Activated CD8-positive, alpha-beta T cell treated with anti-CD3 and anti-CD28 coated beads for 36 hours (primary cell): Measurements from ENCODE around the gene SOX2. TPM values are rescaled to one million over a fixed set of nuclear protein-coding genes. Genes with fewer than 3 reads are reported as not detected.
"Not testable (repeated sequence)": the region's sequence is repeated elsewhere in the genome, so short reads cannot be mapped to it uniquely, and the experiment has no call there.

Experiments
- ATAC-seq: fragments of 200-7000 bp; cut with Tn5 transposase; one replicate; pipeline ENCODE4 v1.10.0; 2021; ENCODE audit warnings: mild to moderate bottlenecking, moderate library complexity
- CTCF ChIA-PET: fragments of 350-600 bp; sonication (Branson Sonifier 250); formaldehyde crosslinking; loops from one replicate; lab custom pipeline; 2021; ENCODE audit warnings: antibody characterized with exemption; lab: Charles Lee
- POLR2A ChIA-PET: fragments of 350-600 bp; sonication (Branson Sonifier 250); formaldehyde crosslinking; loops from one replicate; lab custom pipeline; 2021; ENCODE audit warnings: antibody characterized with exemption; lab: Charles Lee
- DNase-seq: peaks from one replicate; pipeline ENCODE4 v3.0.0-alpha.2; 2020
- H3K27ac Mint-ChIP-seq: one replicate; pipeline ENCODE4 v1.8.0; 2021; ENCODE audit warnings: mild to moderate bottlenecking, mixed read lengths
- H3K27me3 Mint-ChIP-seq: one replicate; pipeline ENCODE4 v1.8.0; 2021; ENCODE audit warnings: mixed read lengths
- H3K36me3 Mint-ChIP-seq: one replicate; pipeline ENCODE4 v1.8.0; 2021; ENCODE audit warnings: low read depth, mixed read lengths
- H3K4me1 Mint-ChIP-seq: one replicate; pipeline ENCODE4 v1.8.0; 2021; ENCODE audit warnings: low read depth, mixed read lengths
- H3K4me3 Mint-ChIP-seq: one replicate; pipeline ENCODE4 v1.8.0; 2021; ENCODE audit warnings: mild to moderate bottlenecking, moderate library complexity, mixed read lengths
- H3K9me3 Mint-ChIP-seq: one replicate; pipeline ENCODE4 v1.8.0; 2021; ENCODE audit warnings: mixed read lengths
- intact Hi-C: fragments of 100-400 bp; cut with micrococcal nuclease; formaldehyde crosslinking; loops from one replicate; pipeline ENCODE4 v1.10.0; 2022
- total RNA-seq, 2 experiments: library from RNA; stranded (reverse); gene quantifications; one replicate each; pipeline ENCODE4 v1.2.3, GENCODE V29; 2021
- TF ChIP-seq, protein P1 (sequence below): fragments of 200-600 bp; IDR thresholded peaks from one replicate; pipeline ENCODE4 v1.8.0; 2022; ENCODE audit warnings: antibody characterized with exemption, mild to moderate bottlenecking

Gene SOX2
- total RNA-seq, 2 experiments from 2014 or later, result not detected

GRCh38 chr3:181755959-181756358 lies 44.2 kb downstream of the SOX2 start:
- Mint-ChIP-seq H3K27ac (no peak overlapping the region), H3K27me3 (peaks cover 12% of the 10 kb centered on the region), H3K36me3 (no peaks in the 10 kb centered on the region), H3K9me3 (no peaks in the 10 kb centered on the region), H3K4me1 (no peaks in the 10 kb centered on the region), H3K4me3 (no peak overlapping the region)
- DNase-seq (no peak), ATAC-seq (no peak)
- ChIA-PET CTCF (no interaction called here), POLR2A (no interaction called here)
- TF ChIP-seq, protein P1, sequence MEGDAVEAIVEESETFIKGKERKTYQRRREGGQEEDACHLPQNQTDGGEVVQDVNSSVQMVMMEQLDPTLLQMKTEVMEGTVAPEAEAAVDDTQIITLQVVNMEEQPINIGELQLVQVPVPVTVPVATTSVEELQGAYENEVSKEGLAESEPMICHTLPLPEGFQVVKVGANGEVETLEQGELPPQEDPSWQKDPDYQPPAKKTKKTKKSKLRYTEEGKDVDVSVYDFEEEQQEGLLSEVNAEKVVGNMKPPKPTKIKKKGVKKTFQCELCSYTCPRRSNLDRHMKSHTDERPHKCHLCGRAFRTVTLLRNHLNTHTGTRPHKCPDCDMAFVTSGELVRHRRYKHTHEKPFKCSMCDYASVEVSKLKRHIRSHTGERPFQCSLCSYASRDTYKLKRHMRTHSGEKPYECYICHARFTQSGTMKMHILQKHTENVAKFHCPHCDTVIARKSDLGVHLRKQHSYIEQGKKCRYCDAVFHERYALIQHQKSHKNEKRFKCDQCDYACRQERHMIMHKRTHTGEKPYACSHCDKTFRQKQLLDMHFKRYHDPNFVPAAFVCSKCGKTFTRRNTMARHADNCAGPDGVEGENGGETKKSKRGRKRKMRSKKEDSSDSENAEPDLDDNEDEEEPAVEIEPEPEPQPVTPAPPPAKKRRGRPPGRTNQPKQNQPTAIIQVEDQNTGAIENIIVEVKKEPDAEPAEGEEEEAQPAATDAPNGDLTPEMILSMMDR, result no peak
- intact Hi-C loops, result no loop called here

DNA sequence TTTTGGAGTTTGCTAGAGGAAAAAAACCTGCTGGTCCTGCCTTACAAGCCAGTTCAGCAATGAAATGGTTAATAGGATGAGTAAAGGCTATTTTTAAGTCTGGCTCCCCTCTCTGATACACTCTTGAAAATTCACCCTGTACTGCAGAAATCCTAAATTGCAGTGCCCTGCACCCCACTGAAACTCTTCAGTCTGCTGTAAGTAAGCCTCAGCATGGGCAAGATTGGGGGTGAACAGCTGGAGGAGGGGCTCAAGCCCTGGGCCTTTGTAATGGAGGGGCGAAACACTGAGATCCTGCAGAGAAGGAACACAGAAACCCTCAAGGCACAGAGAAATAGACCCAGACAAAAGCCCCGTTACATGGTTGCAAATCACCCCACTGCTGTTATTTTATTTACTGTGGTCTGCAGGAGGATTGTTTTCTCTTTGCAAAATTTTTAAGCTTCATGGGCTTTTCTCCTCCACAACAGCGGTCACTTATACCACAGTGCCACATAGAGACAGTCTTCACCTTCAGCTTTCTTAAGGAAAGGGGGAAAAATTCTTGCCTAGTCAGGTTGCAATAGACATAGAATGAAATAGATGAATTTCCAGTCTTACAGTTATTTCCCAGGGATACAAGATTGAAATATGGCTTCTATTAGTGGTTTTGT lies 45.0 kb downstream of the SOX2 start:
- peaks cover 10% of the 10 kb centered on the region for H3K27me3 Mint-ChIP-seq

GRCh38 chr3:181757694-181758306 lies 46.1 kb downstream of the SOX2 start:
- Mint-ChIP-seq H3K27ac (no peak overlapping the region), H3K36me3 (no peaks in the 10 kb centered on the region), H3K9me3 (peaks cover 2% of the 10 kb centered on the region), H3K27me3 (peaks cover 11% of the 10 kb centered on the region), H3K4me1 (no peaks in the 10 kb centered on the region), H3K4me3 (no peak overlapping the region)
- TF ChIP-seq, protein P1, result no peak
- ChIA-PET CTCF (no interaction called here), POLR2A (interaction anchor here (0.6 kb wide), 1 partner anchor 34 kb away, joined by 3 read pairs; no protein-coding TSS in a partner anchor)
- no peak for ATAC-seq
- DNase-seq, result no peak
- intact Hi-C loops, result no loop called here

More for the DNA sequence above, 45.0 kb downstream of the SOX2 start:
- Mint-ChIP-seq H3K4me3 (no peak overlapping the region), H3K9me3 (peaks cover 2% of the 10 kb centered on the region), H3K4me1 (no peaks in the 10 kb centered on the region), H3K36me3 (no peaks in the 10 kb centered on the region), H3K27ac (no peak overlapping the region)
- TF ChIP-seq, protein P1, result no peak
- ChIA-PET CTCF (no interaction called here), POLR2A (no interaction called here)
- ATAC-seq (no peak), DNase-seq (no peak)
- intact Hi-C loops, result no loop called here

DNA sequence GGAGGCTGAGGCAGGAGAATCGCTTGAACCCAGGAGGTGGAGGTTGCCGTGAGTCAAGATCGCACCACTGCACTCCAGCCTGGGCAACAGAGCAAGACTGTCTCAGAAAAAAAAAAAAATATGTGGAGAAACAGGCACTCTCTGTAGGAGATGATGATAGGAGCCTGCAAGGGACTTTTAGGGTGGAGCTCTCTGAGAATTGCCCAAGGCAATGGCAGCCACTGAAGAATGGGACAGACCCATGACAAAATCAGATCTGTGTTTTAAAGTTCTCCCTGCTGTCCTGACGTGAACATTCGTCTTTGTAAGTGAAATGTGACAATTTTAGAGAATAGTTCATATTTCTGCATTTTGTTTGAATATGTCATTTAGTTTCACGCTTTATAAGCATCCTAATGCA lies 50.2 kb downstream of the SOX2 start:
- DNase-seq (no peak), ATAC-seq (no peak)
- H3K9me3 Mint-ChIP-seq, result peaks cover 3% of the 10 kb centered on the region
- TF ChIP-seq, protein P1, result no peak
- no peaks in the 10 kb centered on the region for H3K4me1 Mint-ChIP-seq
- intact Hi-C loops, result no loop called here
- H3K27ac Mint-ChIP-seq, result no peak overlapping the region
- peaks cover 5% of the 10 kb centered on the region for H3K27me3 Mint-ChIP-seq
- POLR2A ChIA-PET, result no interaction called here
- no peaks in the 10 kb centered on the region for H3K36me3 Mint-ChIP-seq
- H3K4me3 Mint-ChIP-seq, result no peak overlapping the region
- CTCF ChIA-PET, result no interaction called here

DNA sequence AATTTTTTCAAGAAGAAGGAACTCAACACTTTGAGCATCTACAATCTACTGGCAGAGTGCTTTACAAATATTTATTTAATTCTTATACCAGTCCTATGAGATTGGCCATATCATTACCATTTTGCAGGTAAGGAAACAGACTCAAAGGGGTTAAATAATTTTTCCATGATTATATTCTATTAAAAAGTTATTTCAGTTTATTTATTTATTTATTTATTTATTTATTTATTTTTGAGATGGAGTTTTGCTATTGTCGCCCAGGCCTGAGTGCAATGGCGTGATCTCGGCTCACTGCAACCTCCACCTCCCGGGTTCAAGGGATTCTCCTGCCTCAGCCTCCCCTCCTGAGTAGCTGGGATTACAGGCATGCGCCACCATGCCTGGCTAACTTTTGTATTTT lies 52.3 kb downstream of the SOX2 start:
- CTCF ChIA-PET, result interaction anchor here (0.7 kb wide), 1 partner anchor 269 kb away, joined by 3 read pairs; no protein-coding TSS in a partner anchor
- H3K4me3 Mint-ChIP-seq, H3K36me3 Mint-ChIP-seq, intact Hi-C loops, POLR2A ChIA-PET, H3K27ac Mint-ChIP-seq, DNase-seq, H3K4me1 Mint-ChIP-seq, H3K27me3 Mint-ChIP-seq, ATAC-seq, H3K9me3 Mint-ChIP-seq: not testable (repeated sequence)
